IMR-90 (cell line): ENCODE measurements around the gene OPCML. TPM values are rescaled to one million over a fixed set of nuclear protein-coding genes. Genes with fewer than 3 reads are reported as not detected.

ENCODE experiments used
- ATAC-seq: fragments of 200-7000 bp; cut with Tn5 transposase; 2 replicates; pipeline ENCODE4 v1.9.1; 2020; ENCODE audit warnings: low read depth, mild to moderate bottlenecking, moderate library complexity
- BruUV-seq: library from RNA; stranded (reverse); fragments of 400-500 nt; replicated peaks from 2 replicates; lab custom pipeline; 2021; lab: Mats Ljungman, UMichigan
- CTCF ChIA-PET: fragments of 300-600 bp; formaldehyde crosslinking; extraction: SDS; loops from one replicate; lab custom pipeline; 2021; ENCODE audit warnings: antibody characterized with exemption; lab: Yijun Ruan, JAX
- POLR2A ChIA-PET: fragments of 300-600 bp; sonication (Branson Sonifier 250); formaldehyde crosslinking; loops from one replicate; lab custom pipeline; 2022; ENCODE audit warnings: antibody characterized with exemption; ENCODE audit not compliant: unreplicated experiment; lab: Charles Lee
- DNase-seq: peaks from one replicate; pipeline ENCODE4 v3.0.0; 2013
- H2AFZ ChIP-seq: replicated peaks from 2 replicates; pipeline ENCODE3; 2013; ENCODE audit warnings: low read length, mild to moderate bottlenecking; ENCODE audit not compliant: poor library complexity
- H2AK5ac ChIP-seq: 2 replicates; pipeline ENCODE4 v1.6.1; 2013; ENCODE audit warnings: low read depth, low read length, inconsistent platforms
- H2AK9ac ChIP-seq: replicated peaks from 2 replicates; pipeline ENCODE3; 2013; ENCODE audit warnings: mild to moderate bottlenecking, low read depth, low read length, moderate library complexity; ENCODE audit not compliant: poor library complexity
- H2BK120ac ChIP-seq: 2 replicates; pipeline ENCODE4 v1.6.1; 2013; ENCODE audit warnings: low read depth, low read length, inconsistent platforms
- H2BK15ac ChIP-seq: 3 replicates; pipeline ENCODE4 v1.6.1; 2013; ENCODE audit warnings: low read depth, low read length, inconsistent platforms
- H2BK20ac ChIP-seq: 2 replicates; pipeline ENCODE4 v1.6.1; 2013; ENCODE audit warnings: low read depth, mild to moderate bottlenecking, inconsistent platforms, low read length, moderate library complexity
- H2BK5ac ChIP-seq: 2 replicates; pipeline ENCODE4 v1.6.1; 2013; ENCODE audit warnings: mild to moderate bottlenecking, low read depth, low read length, inconsistent platforms; ENCODE audit not compliant: poor library complexity, severe bottlenecking
- H3K14ac ChIP-seq: replicated peaks from 2 replicates; pipeline ENCODE4 v1.6.1; 2013; ENCODE audit warnings: low read depth, low read length, inconsistent platforms
- H3K18ac ChIP-seq: 2 replicates; pipeline ENCODE4 v1.6.1; 2013; ENCODE audit warnings: low read depth, low read length, control low read depth
- H3K23ac ChIP-seq: 2 replicates; pipeline ENCODE4 v1.6.1; 2013; ENCODE audit warnings: low read depth, low read length, inconsistent platforms
- H3K27ac ChIP-seq: 2 replicates; pipeline ENCODE4 v1.5.1; 2013; ENCODE audit warnings: mild to moderate bottlenecking, control low read depth, low read length; ENCODE audit not compliant: insufficient read depth
- H3K27me3 ChIP-seq: 2 replicates; pipeline ENCODE4 v1.6.1; 2013; ENCODE audit warnings: low read length; ENCODE audit not compliant: control insufficient read depth, insufficient read depth
- H3K36me3 ChIP-seq: 2 replicates; pipeline ENCODE4 v1.6.1; 2013; ENCODE audit warnings: low read length, mixed read lengths; ENCODE audit not compliant: control insufficient read depth, insufficient read depth
- H3K4ac ChIP-seq: 2 replicates; pipeline ENCODE4 v1.6.1; 2013; ENCODE audit warnings: low read depth, low read length, inconsistent platforms
- H3K4me1 ChIP-seq: 2 replicates; pipeline ENCODE4 v1.6.1; 2013; ENCODE audit warnings: low read length, mixed read lengths; ENCODE audit not compliant: control insufficient read depth, insufficient read depth
- H3K4me2 ChIP-seq: 2 replicates; pipeline ENCODE4 v1.6.1; 2013; ENCODE audit warnings: low read depth, mild to moderate bottlenecking, control low read depth, low read length, moderate library complexity
- H3K4me3 ChIP-seq: 2 replicates; pipeline ENCODE4 v1.5.1; 2013; ENCODE audit warnings: low read depth, mild to moderate bottlenecking, control low read depth, low read length, moderate library complexity; ENCODE audit not compliant: insufficient read depth
- H3K56ac ChIP-seq: 2 replicates; pipeline ENCODE4 v1.6.1; 2013; ENCODE audit warnings: low read length, inconsistent platforms; ENCODE audit not compliant: insufficient read depth; ENCODE audit errors: extremely low read depth
- H3K79me1 ChIP-seq, 2 experiments: 2 replicates each; pipeline ENCODE4 v1.6.1; 2013; ENCODE audit warnings: low read length in 2 of 2, inconsistent platforms in 1 of 2, low read depth in 1 of 2
- H3K9ac ChIP-seq: 2 replicates; pipeline ENCODE4 v1.6.1; 2013; ENCODE audit warnings: low read depth, low read length, control low read depth
- H3K9me1 ChIP-seq: 2 replicates; pipeline ENCODE4 v1.6.1; 2013; ENCODE audit warnings: low read length, inconsistent platforms; ENCODE audit not compliant: insufficient read depth
- H3K9me3 ChIP-seq: 2 replicates; pipeline ENCODE4 v1.6.1; 2013; ENCODE audit warnings: low read length; ENCODE audit not compliant: control insufficient read depth, insufficient read depth
- H4K20me1 ChIP-seq: 2 replicates; pipeline ENCODE4 v1.6.1; 2013; ENCODE audit warnings: low read length, inconsistent platforms; ENCODE audit not compliant: insufficient read depth
- H4K5ac ChIP-seq: 2 replicates; pipeline ENCODE4 v1.6.1; 2013; ENCODE audit warnings: mild to moderate bottlenecking, low read depth, low read length, control low read depth
- H4K8ac ChIP-seq, 2 experiments: 2 replicates each; pipeline ENCODE4 v1.6.1; 2013; ENCODE audit warnings: low read depth in 2 of 2, low read length in 2 of 2, control low read depth in 1 of 2, inconsistent platforms in 1 of 2
- H4K91ac ChIP-seq: 2 replicates; pipeline ENCODE4 v1.6.1; 2013; ENCODE audit warnings: low read depth, low read length, inconsistent platforms; ENCODE audit not compliant: insufficient read depth
- BHLHE40 ChIP-seq: fragments of 150-350 bp; IDR thresholded peaks from 2 replicates; pipeline ENCODE4 v1.6.1; 2016; ENCODE audit warnings: mild to moderate bottlenecking, low read depth, low read length
- CEBPB ChIP-seq: IDR thresholded peaks from 2 replicates; pipeline ENCODE4 v1.6.1; 2012; ENCODE audit warnings: low read depth, low read length, improper control_type of control experiment
- CHD1 ChIP-seq: IDR thresholded peaks from 2 replicates; pipeline ENCODE4 v1.6.1; 2012; ENCODE audit warnings: low read depth, low read length, improper control_type of control experiment
- CTCF ChIP-seq: conservative IDR thresholded peaks from 2 replicates; pipeline ENCODE4 v1.5.1; 2012; ENCODE audit warnings: mild to moderate bottlenecking, low read depth, low read length, improper control_type of control experiment
- ELK1 ChIP-seq: fragments of 150-350 bp; IDR thresholded peaks from 2 replicates; pipeline ENCODE4 v1.6.1; 2016; ENCODE audit warnings: low read depth, mild to moderate bottlenecking, low read length, moderate library complexity, borderline replicate concordance
- FOS ChIP-seq: fragments of 150-350 bp; IDR thresholded peaks from 2 replicates; pipeline ENCODE4 v1.6.1; 2016; ENCODE audit warnings: low read depth, low read length
- MAFK ChIP-seq: IDR thresholded peaks from 2 replicates; pipeline ENCODE4 v1.6.1; 2012; ENCODE audit warnings: low read depth, low read length, improper control_type of control experiment
- MAZ ChIP-seq: IDR thresholded peaks from 2 replicates; pipeline ENCODE4 v1.6.1; 2012; ENCODE audit warnings: low read depth, mild to moderate bottlenecking, low read length, improper control_type of control experiment, moderate library complexity, borderline replicate concordance
- MXI1 ChIP-seq: IDR thresholded peaks from 2 replicates; pipeline ENCODE4 v1.6.1; 2012; ENCODE audit warnings: low read depth, mild to moderate bottlenecking, low read length, moderate library complexity, borderline replicate concordance
- NFE2L2 ChIP-seq: fragments of 150-350 bp; IDR thresholded peaks from 2 replicates; pipeline ENCODE4 v1.6.1; 2016; ENCODE audit warnings: low read depth, mild to moderate bottlenecking, low read length
- POLR2A ChIP-seq: IDR thresholded peaks from 2 replicates; pipeline ENCODE4 v1.6.1; 2012; ENCODE audit warnings: mild to moderate bottlenecking, low read depth, low read length
- RAD21 ChIP-seq: IDR thresholded peaks from 2 replicates; pipeline ENCODE4 v1.6.1; 2012; ENCODE audit warnings: low read length, improper control_type of control experiment
- RCOR1 ChIP-seq: IDR thresholded peaks from 2 replicates; pipeline ENCODE4 v1.6.1; 2012; ENCODE audit warnings: mild to moderate bottlenecking, low read length, improper control_type of control experiment; ENCODE audit not compliant: insufficient replicate concordance
- RFX5 ChIP-seq: IDR thresholded peaks from 2 replicates; pipeline ENCODE4 v1.8.0; 2012; ENCODE audit warnings: low read depth, mild to moderate bottlenecking, low read length, moderate library complexity
- SMC3 ChIP-seq: fragments of 150-350 bp; IDR thresholded peaks from 2 replicates; pipeline ENCODE4 v1.6.1; 2016; ENCODE audit warnings: low read depth, mild to moderate bottlenecking, antibody characterized with exemption, low read length, moderate library complexity
- USF2 ChIP-seq: fragments of 150-350 bp; IDR thresholded peaks from 2 replicates; pipeline ENCODE4 v1.6.1; 2017; ENCODE audit warnings: mild to moderate bottlenecking, antibody characterized with exemption, low read length, low read depth
- WGBS, 2 experiments: methylation state at CpG; one replicate each; pipeline versions ENCODE4 v1.1.5 to v1.1.7; 2013; ENCODE audit warnings: missing lambda C conversion rate in 2 of 2; ENCODE audit not compliant: insufficient read length in 1 of 2; ENCODE audit errors: extremely low coverage in 2 of 2; 5-methylcytosine and 5-hydroxymethylcytosine counted together
- dilution Hi-C: fragments of 300-500 bp; cut with HindIII; formaldehyde crosslinking; loops from one replicate; pipeline ENCODE4 v1.14.3; 2018; ENCODE audit warnings: low sequenced_read_pairs; ENCODE audit not compliant: unreplicated experiment
- in situ Hi-C: fragments of 300-500 bp; cut with MboI; formaldehyde crosslinking; loops from 3 replicates; pipeline ENCODE4 v1.14.3; 2019; ENCODE audit warnings: low sequenced_read_pairs, inconsistent platforms, mixed read lengths
- intact Hi-C: fragments of 100-400 bp; cut with micrococcal nuclease; formaldehyde crosslinking; loops from 2 replicates; pipeline ENCODE4 v1.10.0; 2022
- polyA plus RNA-seq, 3 experiments: library from polyadenylated mRNA; depleted of rRNA; stranded (reverse); fragments of >200 nt; gene quantifications; 2 replicates each; pipeline ENCODE4 v1.2.3, GENCODE V29; 2012; ENCODE audit warnings: low replicate concordance in 1 of 3
- total RNA-seq: library from RNA; depleted of rRNA; stranded (reverse); fragments of >200 nt; gene quantifications from 2 replicates; pipeline ENCODE4 v1.2.3, GENCODE V29; 2012

The OPCML gene
- total and polyA plus RNA-seq, 2 of the 4 experiments (the other 2 are of a cell fraction) = under 0.01 to 2.6 TPM

- BruUV-seq = no TSS peak
- Histone ChIP-seq H3K14ac (no peak overlapping the region), H2BK120ac (no peak overlapping the region), H4K8ac (no peak overlapping the region), H3K79me1 (no peaks in the 10 kb centered on the region), H2AFZ (no peak overlapping the region), H4K5ac (no peak overlapping the region), H2AK5ac (no peak overlapping the region), H4K91ac (no peak overlapping the region), H2BK15ac (no peak overlapping the region), H3K18ac (no peak overlapping the region), H2BK5ac (no peak overlapping the region), H3K9ac (no peak overlapping the region), H3K9me3 (no peaks in the 10 kb centered on the region), H2BK20ac (no peak overlapping the region), H2AK9ac (no peak overlapping the region), H3K9me1 (no peaks in the 10 kb centered on the region), H3K4ac (no peak overlapping the region), H3K4me3 (no peak overlapping the region), H3K4me1 (no peaks in the 10 kb centered on the region), H3K36me3 (no peaks in the 10 kb centered on the region), H3K27ac (no peak overlapping the region), H4K20me1 (no peaks in the 10 kb centered on the region), H3K4me2 (no peak overlapping the region), H3K23ac (no peak overlapping the region), H3K56ac (no peak overlapping the region), H3K27me3 (no peaks in the 10 kb centered on the region)
- in situ Hi-C loops (no loop called here), intact Hi-C loops (no loop called here), dilution Hi-C loops (no loop called here)
- ATAC-seq (no peak), DNase-seq (no peak)
- TF ChIP-seq MXI1 = no peak
- TF ChIP-seq RFX5 = no peak
- TF ChIP-seq USF2 = no peak
- TF ChIP-seq POLR2A = no peak
- no peak for TF ChIP-seq RAD21
- no peak for TF ChIP-seq MAFK
- TF ChIP-seq RCOR1 = no peak
- no peak for TF ChIP-seq CTCF
- TF ChIP-seq MAZ = no peak
- TF ChIP-seq ELK1 = no peak
- no peak for TF ChIP-seq CEBPB
- no peak for TF ChIP-seq CHD1
- no peak for TF ChIP-seq NFE2L2
- no peak for TF ChIP-seq FOS
- TF ChIP-seq BHLHE40 = no peak
- no peak for TF ChIP-seq SMC3
- ChIA-PET POLR2A (no interaction called here), CTCF (no interaction called here)
- WGBS, 2 experiments = no CpG with 5 or more reads among the region's 1 CpG
These were observed 1079.7 kb downstream of the OPCML start for GRCh38 chr11:132452616-132453015.
